Stomach (tissue), 9 donors: ENCODE results near the gene KCNT2. TPM values are rescaled to one million over a fixed set of nuclear protein-coding genes. Genes with fewer than 3 reads are reported as not detected.
"Not testable (repeated sequence)": the region's sequence is repeated elsewhere in the genome, so short reads cannot be mapped to it uniquely, and the experiment has no call there.

ENCODE experiments used
- DNase-seq, 2 donors: peaks; one replicate each; pipeline versions ENCODE4 v3.0.0 to v3.0.0-alpha.2; 2013 to 2019
- H3K27ac ChIP-seq, 5 donors: fragments of 200-600 bp in 4 of 5; sonication (generic) in 4 of 5; one replicate each; pipeline ENCODE4 v1.5.1; 2013 to 2019; ENCODE audit warnings: mild to moderate bottlenecking in 1 of 5, moderate library complexity in 1 of 5
- H3K27me3 ChIP-seq, 3 donors: fragments of 200-600 bp; sonication (generic); one replicate each; pipeline ENCODE4 v1.5.1; 2017 to 2019; ENCODE audit warnings: mixed run types in 1 of 3
- H3K36me3 ChIP-seq, 4 donors: fragments of 200-600 bp; sonication (generic); 1 replicate in 3 of 4; 2 replicates in 1 of 4; pipeline ENCODE4 v1.5.1; 2016 to 2019
- H3K4me1 ChIP-seq, 4 donors: fragments of 200-600 bp; sonication (generic); one replicate each; pipeline ENCODE4 v1.5.1; 2016 to 2019
- H3K4me3 ChIP-seq, 4 donors: fragments of 200-600 bp; sonication (generic) in 3 of 4; one replicate each; pipeline ENCODE4 v1.5.1; 2016 to 2019; ENCODE audit warnings: mild to moderate bottlenecking in 1 of 4
- H3K9me3 ChIP-seq, 4 donors: fragments of 200-600 bp; sonication (generic); one replicate each; pipeline ENCODE4 v1.5.1; 2016 to 2019
- CTCF ChIP-seq, 7 experiments: fragments of 450-650 bp in 4 of 7; fragments of 200-600 bp in 3 of 7; sonication (generic) in 3 of 7; IDR thresholded peaks; one replicate each; pipeline ENCODE4 v1.5.1; 2016 to 2019; ENCODE audit warnings: antibody characterized with exemption in 7 of 7, control low read depth in 2 of 7, mild to moderate bottlenecking in 1 of 7
- EP300 ChIP-seq: sonication (generic); formaldehyde crosslinking; IDR thresholded peaks from one replicate; pipeline ENCODE4 v1.6.1; 2017; ENCODE audit warnings: antibody characterized with exemption
- POLR2A ChIP-seq, 4 donors: fragments of 450-650 bp; IDR thresholded peaks; one replicate each; pipeline ENCODE4 v1.6.1; 2016; ENCODE audit warnings: antibody characterized with exemption in 4 of 4, control low read depth in 2 of 4, mild to moderate bottlenecking in 1 of 4, moderate library complexity in 1 of 4
- POLR2AphosphoS5 ChIP-seq, 3 donors: sonication (generic); formaldehyde crosslinking; IDR thresholded peaks; one replicate each; pipeline ENCODE4 v1.6.1; 2016; ENCODE audit warnings: antibody characterized with exemption in 3 of 3
- WGBS, 5 donors: extraction: QIAGEN DNeasy Blood & Tissue Kit in 3 of 5; methylation state at CpG; one replicate each; pipeline versions ENCODE4 v1.1.5 to v1.1.7; 2013 to 2018; 5-methylcytosine and 5-hydroxymethylcytosine counted together
- intact Hi-C: fragments of 100-400 bp; cut with DNase I; formaldehyde crosslinking; loops from one replicate; pipeline ENCODE4 v1.15.1; 2023; ENCODE audit warnings: low total_unique reads
- polyA plus RNA-seq, 3 donors: library from polyadenylated mRNA; stranded (reverse); fragments of 200-250 nt; gene quantifications; one replicate each; pipeline ENCODE4 v1.2.3, GENCODE V29; 2013
- total RNA-seq, 5 donors: library from RNA; depleted of rRNA; stranded (reverse); fragments of >200 nt; gene quantifications; one replicate each; pipeline versions ENCODE4 v1.1.0 to v1.2.3, GENCODE V29; 2014 to 2016
- donor health status: healthy with polysubstance abuse.
- donor health status: Bipolar disorder and iron deficiency.
- donor health status: healthy.

Gene KCNT2
- total and polyA plus RNA-seq, 8 donors, result 0.29 to 32.3 (median 0.93) TPM

GRCh38 chr1:196271212-196271947, 336.9 kb downstream of the KCNT2 start:
- Histone ChIP-seq H3K27me3 (no peaks in the 10 kb centered on the region), H3K27ac (no peak overlapping the region), H3K4me3 (no peak overlapping the region), H3K4me1 (no peaks in the 10 kb centered on the region), H3K36me3 (no peaks in the 10 kb centered on the region), H3K9me3 (no peaks in the 10 kb centered on the region)
- TF ChIP-seq EP300 (no peak), CTCF (IDR thresholded peaks at IDR 0.05) (no peak), POLR2A (IDR thresholded peaks at IDR 0.05) (no peak), POLR2AphosphoS5 (IDR thresholded peaks at IDR 0.05) (no peak)
- DNase-seq, result no peak
- intact Hi-C loops, result no loop called here
- 61 to 75% (median 69%) methylated on average over 6 of the region's 6 CpGs for WGBS, 5 donors

GRCh38 chr1:196263086-196263485, 345.2 kb downstream of the KCNT2 start:
- WGBS, 5 donors, result 82 to 93% (median 89%) methylated on average over 4 of the region's 4 CpGs

GRCh38 chr1:196260270-196260669, 348.0 kb downstream of the KCNT2 start:
- Histone ChIP-seq H3K9me3 (no peaks in the 10 kb centered on the region), H3K27me3 (no peaks in the 10 kb centered on the region), H3K4me1 (no peaks in the 10 kb centered on the region), H3K4me3 (no peak overlapping the region), H3K27ac (no peak overlapping the region), H3K36me3 (no peaks in the 10 kb centered on the region)
- no peak for DNase-seq
- no peak for TF ChIP-seq POLR2AphosphoS5 (IDR thresholded peaks at IDR 0.05)
- TF ChIP-seq EP300, result no peak
- TF ChIP-seq CTCF (IDR thresholded peaks at IDR 0.05), result no peak
- no peak for TF ChIP-seq POLR2A (IDR thresholded peaks at IDR 0.05)
- intact Hi-C loops, result no loop called here

More at GRCh38 chr1:196263086-196263485, 345.2 kb downstream of the KCNT2 start:
- H3K27me3 ChIP-seq, intact Hi-C loops, DNase-seq, H3K36me3 ChIP-seq, H3K27ac ChIP-seq, H3K4me1 ChIP-seq, H3K4me3 ChIP-seq, H3K9me3 ChIP-seq: not testable (repeated sequence)

- 51 to 74% (median 68%) methylated on average over 2 of the region's 2 CpGs for whole genome bisulfite sequencing, 5 donors
- Histone ChIP-seq H3K9me3 (no peaks in the 10 kb centered on the region), H3K27me3 (no peaks in the 10 kb centered on the region), H3K36me3 (no peaks in the 10 kb centered on the region), H3K4me3 (no peak overlapping the region), H3K4me1 (no peaks in the 10 kb centered on the region), H3K27ac (no peak overlapping the region)
- intact Hi-C loops, result no loop called here
- DNase-seq, result no peak
- TF ChIP-seq CTCF (IDR thresholded peaks at IDR 0.05), result no peak
- TF ChIP-seq POLR2A (IDR thresholded peaks at IDR 0.05), result no peak
- no peak for TF ChIP-seq EP300
- no peak for TF ChIP-seq POLR2AphosphoS5 (IDR thresholded peaks at IDR 0.05)
These were observed 348.9 kb downstream of the KCNT2 start for GRCh38 chr1:196259316-196259715.

- no peaks in the 10 kb centered on the region for H3K36me3 ChIP-seq
- no peak overlapping the region for H3K4me3 ChIP-seq
- TF ChIP-seq EP300 (no peak), CTCF (IDR thresholded peaks at IDR 0.05) (no peak)
- H3K27me3 ChIP-seq, result no peaks in the 10 kb centered on the region
- H3K27ac ChIP-seq, result no peak overlapping the region
- intact Hi-C loops, result no loop called here
- no peak for DNase-seq
- H3K4me1 ChIP-seq, result no peaks in the 10 kb centered on the region
- no peaks in the 10 kb centered on the region for H3K9me3 ChIP-seq
These were observed 352.5 kb downstream of the KCNT2 start for GRCh38 chr1:196255762-196256161.
